ENCODE results near the gene MRPS31.

- TF ChIP-seq POLR2AphosphoS5 (IDR thresholded peaks at IDR 0.05) (no peak), CTCF (IDR thresholded peaks at IDR 0.05) (no peak), POLR2A (IDR thresholded peaks at IDR 0.05) (no peak), EP300 (IDR thresholded peaks at IDR 0.05) (no peak)
These were observed 1.0 kb downstream of the MRPS31 start for GRCh38 chr13:40769970-40770369.

Measured in suprapubic skin (tissue), 4 donors.